Fibroblast of peridontal ligament (primary cell): Measurements from ENCODE around the gene SAMD4A.

ENCODE experiments used
- DNase-seq: peaks from one replicate; pipeline ENCODE4 v3.0.0-alpha.2; 2010; ENCODE audit errors: extremely low read depth

SAMD4A gene

DNA sequence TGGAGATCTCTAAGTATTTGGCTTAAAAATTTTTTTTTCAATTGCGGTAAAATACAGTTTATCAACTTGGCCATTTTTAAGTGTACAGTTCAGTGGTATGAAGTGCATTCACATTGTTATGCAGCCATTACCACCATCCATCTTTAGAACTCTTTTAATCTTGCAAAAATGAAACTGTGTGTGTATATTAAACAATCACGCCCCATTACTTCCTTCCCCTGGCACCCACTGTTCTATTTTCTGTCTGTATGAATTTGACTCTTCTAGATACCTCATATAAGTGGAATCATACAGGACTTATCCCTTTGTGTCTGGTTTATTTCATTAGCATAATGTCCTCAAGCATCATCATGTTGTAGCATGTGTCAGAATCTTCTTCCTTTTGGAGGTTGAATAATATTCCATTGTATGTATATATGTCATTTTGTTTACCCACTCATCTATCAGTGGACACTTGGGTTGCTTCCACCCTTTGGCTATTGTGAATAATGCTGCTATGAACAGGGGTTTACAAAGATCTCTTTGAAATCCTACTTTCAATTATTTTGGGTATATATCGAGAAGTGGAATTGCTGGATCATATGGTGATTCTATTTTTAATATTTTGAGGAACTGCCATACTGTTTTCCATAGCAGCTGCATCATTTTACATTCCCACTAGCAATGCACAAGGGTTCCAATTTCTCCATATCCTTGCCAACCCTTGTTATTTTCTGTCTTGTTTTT lies 62.9 kb downstream of the SAMD4A start:
- no peak for DNase-seq

DNA sequence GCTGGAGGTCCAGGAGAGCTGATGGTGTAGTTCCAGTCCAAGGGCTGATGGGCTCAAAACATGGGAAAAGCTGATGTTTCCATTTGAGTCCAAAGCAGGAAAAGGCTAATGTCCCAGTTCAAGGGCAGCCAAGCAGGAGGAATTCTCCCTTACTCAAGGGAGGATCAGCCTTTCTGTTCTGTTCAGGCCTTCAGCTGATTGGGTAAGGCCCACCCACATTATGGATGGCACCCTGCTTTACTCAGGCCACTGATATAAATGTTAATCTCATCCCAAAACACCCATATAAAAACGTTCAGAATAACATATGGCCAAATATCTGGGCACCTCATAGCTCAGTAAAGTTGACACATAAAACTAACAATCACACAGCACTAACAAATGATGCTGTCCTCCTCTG lies 64.1 kb downstream of the SAMD4A start:
- DNase-seq = no peak

DNA sequence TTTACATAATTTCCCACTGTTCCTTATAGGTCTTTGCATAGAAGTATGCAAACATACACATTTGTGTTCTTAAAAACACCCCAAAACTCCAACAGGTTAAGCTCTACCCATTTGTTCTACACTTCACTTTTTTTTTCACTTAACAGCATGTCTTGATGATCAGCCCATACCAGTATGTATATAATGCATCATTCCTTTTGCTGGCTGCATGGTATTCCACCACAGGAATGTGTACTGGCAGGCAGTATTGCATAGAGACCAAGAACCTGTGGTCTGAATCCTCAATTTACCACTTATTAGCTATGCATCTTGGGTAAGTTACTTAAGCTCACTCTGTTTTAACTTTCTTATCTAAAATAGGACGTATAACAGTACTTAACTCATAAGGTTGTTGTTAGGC lies 65.5 kb downstream of the SAMD4A start:
- DNase-seq = no peak

DNA sequence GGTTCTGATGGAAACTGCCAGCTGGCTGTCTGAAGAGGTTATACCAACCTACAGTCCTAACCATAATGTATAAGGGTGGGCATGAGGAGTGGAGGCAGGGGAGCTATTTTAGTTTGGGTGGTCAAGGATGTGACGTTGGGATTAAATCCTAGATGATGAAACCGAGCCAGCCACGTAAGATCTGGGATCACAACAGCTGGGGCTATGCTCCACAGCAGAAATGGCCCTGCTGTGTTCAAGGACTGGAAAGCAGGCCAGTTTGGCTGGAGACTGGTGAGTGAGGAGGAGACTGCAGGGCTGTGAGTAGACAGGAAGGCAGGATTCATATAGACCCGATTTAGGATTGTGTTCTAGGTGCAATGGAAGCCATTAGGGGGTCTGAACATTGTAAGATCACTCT lies 66.1 kb downstream of the SAMD4A start:
- no peak for DNase-seq

DNA sequence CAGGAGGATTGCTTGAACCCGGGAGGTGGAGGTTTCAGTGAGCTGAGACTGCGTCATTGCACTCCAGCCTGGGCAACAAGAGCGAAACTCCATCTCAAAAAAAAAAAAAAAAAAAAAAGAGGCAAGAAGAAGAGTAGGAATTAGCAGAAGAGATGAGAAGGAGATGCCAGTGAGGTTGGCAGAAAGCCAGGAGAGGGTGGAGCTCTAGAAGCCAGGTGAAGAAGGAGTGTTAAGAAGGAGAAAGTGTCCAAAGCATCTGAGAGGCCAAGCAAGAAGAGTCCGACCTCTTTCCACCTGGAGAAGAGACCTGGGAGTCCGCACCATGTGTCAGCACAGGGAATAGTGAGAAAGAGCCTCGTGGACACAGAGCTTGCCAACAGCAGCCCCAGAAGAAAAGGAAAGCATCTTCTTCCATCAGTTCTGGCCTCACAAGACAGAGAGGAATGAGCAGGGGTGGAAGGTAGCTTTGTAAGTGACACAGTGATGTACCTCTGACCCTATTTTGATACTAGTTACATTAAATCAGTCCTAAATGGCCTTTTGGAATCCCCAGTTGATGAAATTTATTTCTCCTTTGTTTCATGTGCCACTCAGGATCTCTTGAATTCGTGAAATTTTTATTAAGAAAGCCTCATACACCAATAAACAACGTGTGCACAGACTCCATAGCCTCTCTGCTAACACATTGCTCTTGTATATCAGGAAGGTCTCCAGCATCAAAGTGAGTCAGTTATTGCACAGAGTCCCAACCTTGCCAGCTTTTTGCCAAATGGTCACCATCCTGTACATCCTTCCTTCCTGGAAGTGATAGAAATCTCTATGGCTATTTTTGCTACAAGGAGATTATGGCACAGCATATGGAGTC lies 70.6 kb downstream of the SAMD4A start:
- DNase-seq = no peak

DNA sequence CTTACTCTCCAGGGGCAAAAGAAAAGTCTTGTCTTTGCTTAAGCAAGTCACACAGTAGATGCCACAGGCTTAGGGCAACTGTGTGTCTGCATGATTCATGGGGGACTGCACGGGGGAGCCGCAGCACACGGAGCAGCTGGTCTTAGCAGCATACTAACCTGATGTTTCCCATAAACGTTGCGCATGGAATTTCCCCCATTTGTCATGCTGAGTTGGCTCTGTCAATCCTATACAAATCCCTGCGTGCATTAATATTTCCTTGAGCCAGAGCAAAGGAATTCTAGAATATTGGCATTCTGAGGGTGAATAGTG lies 71.2 kb downstream of the SAMD4A start:
- DNase-seq = no peak

DNA sequence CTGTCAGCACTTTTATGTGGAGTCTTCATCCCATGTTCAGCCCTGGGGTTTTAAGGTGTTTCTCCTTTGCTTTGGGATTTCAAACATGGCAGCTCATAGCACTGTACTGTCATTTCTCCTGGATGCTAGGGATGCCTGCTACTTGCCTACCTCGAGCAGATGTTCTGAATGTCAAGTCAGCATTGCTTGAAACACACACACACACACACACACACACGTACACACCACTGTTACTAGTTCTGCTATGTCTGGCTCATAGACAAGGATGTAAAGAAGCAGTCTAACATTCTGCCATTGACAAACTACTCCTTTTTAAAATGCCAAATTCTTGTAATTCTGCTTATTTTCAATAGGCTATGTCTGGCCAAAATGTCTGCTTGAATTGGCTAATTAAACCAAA lies 72.7 kb downstream of the SAMD4A start:
- DNase-seq = no peak

DNA sequence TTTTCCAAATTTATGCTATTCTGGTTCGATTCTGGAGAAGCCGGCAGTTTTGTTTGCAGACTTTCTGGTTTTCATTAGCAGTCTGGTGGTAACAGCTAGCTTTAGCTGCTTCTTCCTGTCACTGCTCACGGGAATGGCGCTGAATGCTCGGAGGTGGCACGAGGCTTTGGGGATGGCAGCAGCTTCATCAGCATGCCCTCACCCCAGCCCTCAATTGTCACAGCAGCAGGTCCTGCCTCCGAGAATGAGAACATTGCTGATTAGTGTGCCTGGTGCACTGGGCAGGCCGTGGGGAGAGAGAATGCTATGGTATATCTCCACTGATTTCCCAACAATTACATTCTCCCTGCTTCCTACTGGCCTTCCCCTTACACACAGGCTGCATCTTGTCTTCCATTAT lies 73.6 kb downstream of the SAMD4A start:
- DNase-seq = no peak

DNA sequence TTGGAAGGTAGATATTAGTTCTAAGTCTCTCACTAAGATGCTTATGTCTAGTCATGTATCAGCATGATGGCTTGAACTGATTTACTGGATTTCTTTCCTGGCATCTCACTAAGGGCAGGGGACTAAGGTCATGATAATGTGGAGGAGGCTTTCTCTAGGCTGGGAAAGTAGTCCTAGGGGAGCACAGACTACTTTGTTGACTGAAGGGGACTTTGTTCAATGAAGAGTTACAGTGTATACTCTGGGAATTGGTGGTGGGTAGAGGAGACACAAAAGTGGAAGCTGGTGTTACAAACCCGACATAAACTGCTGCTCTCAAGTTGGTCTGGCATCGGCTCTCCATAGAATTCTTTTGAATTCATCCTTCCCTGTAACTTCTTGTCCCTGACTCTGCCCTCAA lies 75.2 kb downstream of the SAMD4A start:
- DNase-seq = no peak

DNA sequence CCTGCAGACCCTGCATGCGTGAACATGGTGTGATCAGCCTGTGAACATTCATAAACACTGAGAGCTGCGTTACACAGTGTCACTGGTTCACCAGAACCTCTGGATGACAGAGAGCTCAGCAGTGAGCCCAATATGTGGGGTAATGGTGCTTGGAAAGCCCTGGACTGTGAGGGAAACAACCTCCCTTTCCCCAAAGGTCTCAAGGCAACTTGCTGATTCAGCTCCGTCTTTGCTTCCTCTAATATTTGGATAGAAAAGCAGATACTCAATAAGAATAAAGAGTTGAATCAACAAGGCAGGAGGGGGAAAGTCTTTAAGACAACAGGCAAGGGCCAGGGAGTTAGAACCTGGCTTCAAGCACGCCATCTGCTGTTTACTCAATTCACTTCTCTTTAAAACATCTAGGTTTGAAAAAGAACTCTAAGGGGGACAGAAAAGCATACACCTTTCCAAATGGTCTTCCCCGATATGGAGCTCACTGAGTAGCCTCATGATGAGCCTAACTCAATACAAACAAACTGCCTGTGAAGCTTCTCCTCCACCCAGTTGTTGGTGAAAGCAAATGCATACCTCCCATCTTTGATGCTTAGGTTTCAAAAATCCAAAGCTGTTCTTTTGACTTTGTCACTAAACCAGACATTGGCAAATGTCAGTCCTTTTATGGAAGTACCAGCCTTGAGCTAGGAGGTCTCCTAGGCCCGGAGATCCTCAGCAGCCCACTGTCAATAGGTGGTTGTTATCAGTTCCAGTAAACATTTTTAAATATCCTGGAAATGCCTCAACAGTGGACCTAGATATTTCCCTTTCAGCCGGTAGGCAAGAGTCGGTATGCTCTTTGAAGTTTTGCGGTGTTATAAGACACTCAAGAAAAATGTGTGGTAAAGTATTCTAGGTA lies 76.1 kb downstream of the SAMD4A start:
- DNase-seq = peak; percentile 52

DNA sequence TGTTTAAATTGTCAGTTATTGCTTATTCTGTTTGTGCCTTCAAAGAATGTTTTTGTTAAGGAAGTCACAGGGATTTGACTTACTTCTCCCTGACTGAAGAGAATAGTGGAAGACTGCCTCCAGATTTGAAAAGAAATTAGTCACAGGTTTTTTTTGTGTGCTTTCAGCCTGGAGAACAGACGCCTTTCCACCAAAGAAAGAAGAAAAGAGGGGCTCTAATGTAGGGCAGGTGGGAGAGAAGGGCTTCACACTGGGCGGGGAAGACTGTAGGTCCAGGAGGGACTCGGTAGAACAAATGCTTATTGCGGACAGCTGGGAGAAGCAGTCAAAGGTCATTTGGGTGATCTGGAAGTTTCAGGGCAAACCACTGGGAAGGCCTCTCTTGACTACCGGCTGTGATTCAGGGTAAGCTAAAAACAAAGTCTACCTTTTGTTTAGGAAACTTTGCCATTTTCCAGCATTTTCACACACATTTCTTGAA lies 76.8 kb downstream of the SAMD4A start:
- DNase-seq = no peak

DNA sequence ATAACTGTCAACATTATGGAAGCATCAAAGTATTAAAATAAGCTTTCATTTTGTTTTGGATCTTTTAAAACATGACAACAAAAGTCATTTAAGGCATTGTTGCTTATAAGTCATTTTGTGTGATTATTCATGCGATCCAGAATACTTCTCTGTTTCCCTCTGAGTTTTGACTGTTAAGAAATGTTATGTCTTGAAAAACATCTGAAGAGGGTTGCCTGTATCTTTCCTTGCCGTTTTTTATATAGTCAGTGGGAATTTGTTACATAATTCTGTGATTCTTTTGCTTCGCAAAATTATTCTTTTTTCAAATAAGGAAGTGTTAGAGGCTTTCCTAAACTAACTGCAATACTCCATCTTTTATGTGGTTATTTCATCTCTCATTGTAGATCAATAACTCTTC lies 78.7 kb downstream of the SAMD4A start:
- DNase-seq = no peak

DNA sequence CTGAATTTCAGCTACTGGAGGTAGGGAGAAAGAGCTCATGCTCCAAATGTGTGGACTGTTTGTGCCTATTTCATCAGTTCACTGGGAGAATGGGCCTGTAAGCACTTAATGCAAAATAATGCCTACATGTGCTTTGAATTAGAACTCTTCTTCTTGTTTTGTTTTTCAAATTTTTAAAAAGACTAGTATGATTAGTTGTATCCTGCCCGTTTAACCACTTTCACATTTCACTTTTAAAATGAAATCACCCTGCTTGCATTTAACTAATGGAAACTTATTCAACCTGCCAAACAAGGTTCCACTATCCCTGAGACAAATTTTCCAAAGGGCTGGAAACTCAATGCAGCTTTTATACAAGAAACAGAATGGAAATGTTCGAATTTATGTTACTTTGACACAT lies 79.7 kb downstream of the SAMD4A start:
- DNase-seq = peak; percentile 62

DNA sequence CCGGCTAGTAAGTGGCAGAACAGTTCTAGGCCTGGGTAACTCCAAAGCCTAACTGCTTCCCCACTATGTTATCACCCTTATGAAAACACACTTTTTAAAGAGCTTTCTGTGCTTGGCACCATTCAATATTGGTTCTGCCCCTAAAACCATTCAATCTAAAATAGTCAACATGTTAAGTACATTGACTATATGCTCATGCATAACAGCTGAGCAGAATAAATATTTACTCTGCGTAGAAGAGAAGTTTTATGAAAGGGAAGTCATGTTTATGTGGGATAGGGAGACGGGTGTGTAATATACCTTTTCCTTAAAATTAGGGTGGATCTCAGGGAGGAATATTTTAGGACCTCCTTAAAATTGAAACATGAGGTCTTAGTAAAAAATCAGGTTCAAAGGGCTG lies 80.5 kb downstream of the SAMD4A start:
- DNase-seq = no peak

DNA sequence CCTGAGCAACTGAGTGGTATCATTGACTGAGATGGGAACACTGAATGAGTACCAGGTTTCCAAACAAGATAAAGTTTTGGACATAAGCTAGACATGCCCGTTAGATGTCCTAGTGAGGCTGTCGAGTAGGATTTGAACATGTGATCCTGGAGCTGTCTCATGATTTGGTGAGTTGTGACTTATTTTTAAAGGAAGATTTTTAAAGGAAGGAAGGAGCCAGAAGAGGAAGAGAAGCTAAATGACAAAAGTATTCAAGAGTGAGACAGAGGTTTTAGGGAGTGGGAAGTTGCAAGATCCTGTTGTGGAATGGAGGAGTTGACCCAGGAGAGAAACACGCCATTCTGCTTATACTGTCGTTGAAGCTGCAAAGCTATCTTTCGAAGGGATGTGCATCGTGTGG lies 82.1 kb downstream of the SAMD4A start:
- DNase-seq = no peak

DNA sequence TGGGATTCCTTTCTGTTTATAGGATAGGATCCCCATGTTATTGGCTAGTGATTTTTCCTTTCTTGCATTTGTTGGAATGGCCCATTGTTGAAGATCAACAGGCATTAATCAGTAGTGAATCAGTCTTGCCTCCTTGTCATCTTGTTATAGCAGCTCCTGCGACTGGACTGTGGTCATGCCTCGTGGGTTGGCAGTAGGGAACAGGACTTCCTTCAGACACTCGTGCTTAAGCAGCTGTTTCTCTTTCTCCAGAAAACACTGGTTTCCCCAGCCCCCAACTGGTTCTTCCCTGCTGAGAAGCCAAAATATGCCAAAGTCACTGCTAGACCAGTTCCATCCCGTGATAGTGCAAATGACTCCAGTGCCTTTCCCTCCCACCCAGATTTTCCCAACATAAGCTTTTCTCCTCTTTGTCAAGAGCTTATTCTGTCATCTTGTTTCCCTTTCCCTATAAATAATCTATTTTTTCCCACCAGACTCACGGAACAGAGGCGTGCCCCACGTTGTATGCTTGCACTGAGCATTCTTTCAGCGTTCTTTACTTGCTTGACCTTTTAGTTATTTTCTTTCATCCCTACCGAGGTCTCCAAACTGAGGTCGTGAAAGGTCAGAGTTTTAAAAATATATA lies 83.5 kb downstream of the SAMD4A start:
- peak; percentile 67 for DNase-seq

DNA sequence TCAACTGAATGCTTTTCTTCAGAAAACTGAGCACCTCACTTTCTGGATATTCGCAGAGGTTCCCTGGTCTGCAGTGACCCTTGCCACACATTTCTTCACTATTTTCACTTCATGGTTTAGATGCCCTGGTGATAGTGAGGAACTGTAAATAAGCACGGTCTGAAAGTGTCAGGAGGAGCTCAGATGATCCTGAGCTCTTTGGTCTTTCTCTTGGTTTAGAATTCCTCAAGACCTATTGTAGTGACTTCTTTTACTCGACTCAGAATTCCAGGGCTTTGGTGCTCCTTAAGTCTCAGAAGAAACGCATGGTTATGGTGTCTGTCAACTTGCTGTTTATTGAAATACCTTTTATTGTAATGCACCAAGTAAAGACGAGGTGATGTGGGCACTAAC lies 84.0 kb downstream of the SAMD4A start:
- DNase-seq = no peak

DNA sequence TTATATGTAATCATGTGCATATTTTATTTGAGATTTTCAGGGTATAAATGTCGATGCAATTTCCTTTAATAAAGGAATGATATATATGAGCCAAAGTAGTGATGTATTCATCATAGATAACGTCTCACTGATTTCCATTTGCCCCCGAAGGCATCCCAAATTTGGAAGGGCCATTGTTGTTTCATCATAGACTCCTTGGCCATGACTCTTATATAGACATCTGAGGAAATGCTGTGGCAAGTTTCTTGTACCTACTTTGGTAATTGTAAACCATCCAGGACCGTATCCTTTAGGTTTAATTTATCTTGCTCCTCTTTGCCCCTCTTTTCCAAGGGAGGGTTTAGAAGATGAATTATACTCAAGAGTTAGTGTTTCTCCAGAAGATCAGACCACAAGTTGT lies 84.7 kb downstream of the SAMD4A start:
- DNase-seq = peak; percentile 32

DNA sequence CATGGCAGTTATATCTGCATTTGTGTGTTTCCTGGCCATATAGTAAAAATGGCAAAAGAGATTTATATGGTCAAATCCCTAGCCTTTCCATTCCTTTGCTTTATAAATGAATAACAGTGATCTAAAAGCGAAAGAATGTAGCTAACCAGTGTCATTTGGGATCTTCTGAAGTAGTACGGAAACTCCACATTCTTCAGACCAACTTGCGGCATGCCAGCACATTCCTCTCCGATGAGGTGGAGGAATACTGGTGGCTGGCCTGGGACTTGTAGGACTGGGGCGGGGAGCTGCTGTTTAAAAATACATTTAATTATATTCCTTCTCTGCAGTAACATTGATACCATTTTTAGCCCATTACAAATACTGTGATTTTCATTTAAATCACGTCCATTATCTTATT lies 85.3 kb downstream of the SAMD4A start:
- peak; percentile 99 for DNase-seq

DNA sequence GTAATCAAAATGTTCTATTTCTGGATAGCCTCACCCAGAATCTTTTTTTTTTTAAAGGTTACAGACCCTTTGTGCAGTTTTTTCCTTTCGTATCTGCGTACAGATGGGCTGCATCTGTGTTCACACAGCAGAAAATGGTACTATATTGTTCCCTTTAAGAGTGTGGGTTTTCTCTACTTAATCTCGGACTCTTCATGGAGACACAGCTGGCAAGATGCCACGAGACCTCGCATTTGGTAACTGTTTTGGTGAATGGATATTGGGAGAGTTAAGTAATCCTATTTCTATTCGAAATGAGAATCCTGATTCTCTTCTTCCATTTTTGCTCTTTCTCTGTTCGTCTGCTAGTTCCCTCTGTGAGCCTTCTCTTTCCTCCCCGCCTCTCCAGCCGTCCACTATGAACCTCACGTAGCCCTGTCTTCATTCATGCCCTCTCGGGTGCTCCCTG lies 85.7 kb downstream of the SAMD4A start:
- no peak for DNase-seq

DNA sequence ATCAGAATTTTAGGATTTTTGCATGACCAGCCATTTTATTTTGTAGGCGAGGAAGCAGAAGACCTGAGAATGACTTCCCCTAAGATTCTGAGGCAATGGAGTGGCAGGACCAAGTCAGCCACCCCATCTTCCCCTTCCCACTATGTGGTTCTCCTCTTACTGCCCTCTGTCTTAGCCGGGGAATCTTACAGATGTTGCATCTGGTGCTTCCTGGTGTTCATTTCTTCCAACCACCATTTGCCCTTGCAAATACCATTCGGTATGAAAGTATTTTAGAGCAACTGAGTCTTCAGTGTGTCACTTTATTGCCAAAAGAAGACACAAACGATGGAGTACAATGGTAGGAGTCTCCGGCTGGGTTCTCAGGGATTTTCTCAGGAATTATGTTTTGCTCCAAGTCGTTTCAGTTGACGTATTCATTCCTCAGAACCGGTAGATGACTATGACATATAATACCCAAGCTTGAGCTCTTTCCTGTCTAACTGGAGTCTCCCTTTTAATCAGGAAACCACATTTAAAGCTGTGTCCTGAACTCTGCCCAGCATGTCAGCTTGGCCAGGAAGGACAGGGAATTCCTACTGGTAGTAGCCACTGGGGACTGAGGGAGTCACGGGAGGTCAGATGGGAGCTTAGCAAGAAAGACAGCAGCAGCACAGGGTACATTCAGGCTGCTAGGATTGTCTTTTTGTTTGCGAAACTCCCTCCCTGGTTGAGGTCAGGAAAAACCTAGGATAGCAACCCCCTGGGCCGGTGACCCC lies 87.0 kb downstream of the SAMD4A start:
- DNase-seq = peak; percentile 84
